HepG2 (cell line): ENCODE results near the gene CROCC. TPM values are rescaled to one million over a fixed set of nuclear protein-coding genes. Genes with fewer than 3 reads are reported as not detected.

Experiments
- AFF4 ChIP-seq: sonication (generic); formaldehyde crosslinking; IDR thresholded peaks from 2 replicates; pipeline ENCODE4 v1.4.0; 2020; ENCODE audit warnings: missing genetic modification reagents
- HMGXB4 ChIP-seq, 2 experiments: sonication (generic) in 1 of 2; formaldehyde crosslinking in 1 of 2; IDR thresholded peaks; 2 replicates each; pipeline versions ENCODE4 v1.4.0 to v1.6.1; 2018 to 2020; ENCODE audit warnings: missing genetic modification reagents in 2 of 2, borderline replicate concordance in 1 of 2, low read depth in 1 of 2, mild to moderate bottlenecking in 1 of 2, missing biosample characterization in 1 of 2
- MYC ChIP-seq: sonication (generic); formaldehyde crosslinking; IDR thresholded peaks from 2 replicates; pipeline ENCODE4 v1.9.0; 2021; ENCODE audit warnings: missing genetic modification reagents, borderline replicate concordance
- NFE2L1 ChIP-seq: sonication (generic); formaldehyde crosslinking; IDR thresholded peaks from 2 replicates; pipeline ENCODE4 v1.4.0; 2020; ENCODE audit warnings: missing genetic modification reagents, mild to moderate bottlenecking, borderline replicate concordance
- PCBP2 ChIP-seq: fragments of 200-400 bp; formaldehyde crosslinking; optimal IDR thresholded peaks from 2 replicates; pipeline ENCODE3; 2018; ENCODE audit warnings: low read length, low read depth; ENCODE audit not compliant: poor library complexity, severe bottlenecking
- SAP130 ChIP-seq: IDR thresholded peaks from 2 replicates; pipeline ENCODE4 v1.6.1; 2016; ENCODE audit warnings: low read depth
- TFAP4 ChIP-seq: sonication (generic); IDR thresholded peaks from 2 replicates; pipeline ENCODE4 v1.6.1; 2016; ENCODE audit warnings: low read depth, borderline replicate concordance
- ZNF331 ChIP-seq: sonication (generic); formaldehyde crosslinking; IDR thresholded peaks from 2 replicates; pipeline ENCODE4 v1.4.0; 2020; ENCODE audit warnings: missing genetic modification reagents
- ZNF33B ChIP-seq: sonication (generic); formaldehyde crosslinking; IDR thresholded peaks from 2 replicates; pipeline ENCODE4 v1.5.1; 2020; ENCODE audit warnings: mild to moderate bottlenecking, missing genetic modification reagents
- polyA plus RNA-seq, 8 experiments: library from polyadenylated mRNA; depleted of rRNA in 3 of 8; stranded (reverse) in 7 of 8; unstranded in 1 of 8; fragments of >200 nt; fragmentation: Illumina TruSeq in 4 of 8; extraction: Trizol in 4 of 8; gene quantifications; 2 replicates each; pipeline versions ENCODE4 v1.2.1 to v1.2.3, GENCODE V29; 2011 to 2016; ENCODE audit warnings: low read depth in 4 of 8, missing spikeins in 1 of 8, mixed read lengths in 1 of 8; ENCODE audit not compliant: insufficient read depth in 1 of 8
- total RNA-seq, 5 experiments: library from RNA; depleted of rRNA; stranded (reverse); fragments of >200 nt; fragmentation: Illumina TruSeq; extraction: Trizol; gene quantifications; 2 replicates each; pipeline ENCODE4 v1.2.3, GENCODE V29; 2016; ENCODE audit warnings: low read depth in 1 of 5
- TF ChIP-seq, protein P1 (sequence below): sonication (generic); formaldehyde crosslinking; IDR thresholded peaks from 2 replicates; pipeline ENCODE4 v1.4.0; 2020; ENCODE audit warnings: missing genetic modification reagents

The CROCC gene
- total and polyA plus RNA-seq, 2 of the 13 experiments (the other 11 are each of a cell fraction or from before 2014, with no cell fraction given) = 7.8 to 15.5 TPM

- TF ChIP-seq ZNF331 (CRISPR knock-in tag) (0 out of 2 replicates have a peak, but pooled peaks have one; percentile 28), TFAP4 (peak; percentile 15; the same call in 1 of the 2 replicates), MYC (peak; percentile 83), AFF4 (CRISPR knock-in tag) (no peak), ZNF33B (CRISPR knock-in tag) (no peak), NFE2L1 (no peak), HMGXB4 (CRISPR knock-in tag; IDR thresholded peaks at IDR 0.05; ENCODE audit: borderline replicate concordance in 1 of 2, low read depth in 1 of 2) (peak; percentile 54 to 85), SAP130 (peak; percentile 57), PCBP2 (no peak)
- TF ChIP-seq, protein P1, sequence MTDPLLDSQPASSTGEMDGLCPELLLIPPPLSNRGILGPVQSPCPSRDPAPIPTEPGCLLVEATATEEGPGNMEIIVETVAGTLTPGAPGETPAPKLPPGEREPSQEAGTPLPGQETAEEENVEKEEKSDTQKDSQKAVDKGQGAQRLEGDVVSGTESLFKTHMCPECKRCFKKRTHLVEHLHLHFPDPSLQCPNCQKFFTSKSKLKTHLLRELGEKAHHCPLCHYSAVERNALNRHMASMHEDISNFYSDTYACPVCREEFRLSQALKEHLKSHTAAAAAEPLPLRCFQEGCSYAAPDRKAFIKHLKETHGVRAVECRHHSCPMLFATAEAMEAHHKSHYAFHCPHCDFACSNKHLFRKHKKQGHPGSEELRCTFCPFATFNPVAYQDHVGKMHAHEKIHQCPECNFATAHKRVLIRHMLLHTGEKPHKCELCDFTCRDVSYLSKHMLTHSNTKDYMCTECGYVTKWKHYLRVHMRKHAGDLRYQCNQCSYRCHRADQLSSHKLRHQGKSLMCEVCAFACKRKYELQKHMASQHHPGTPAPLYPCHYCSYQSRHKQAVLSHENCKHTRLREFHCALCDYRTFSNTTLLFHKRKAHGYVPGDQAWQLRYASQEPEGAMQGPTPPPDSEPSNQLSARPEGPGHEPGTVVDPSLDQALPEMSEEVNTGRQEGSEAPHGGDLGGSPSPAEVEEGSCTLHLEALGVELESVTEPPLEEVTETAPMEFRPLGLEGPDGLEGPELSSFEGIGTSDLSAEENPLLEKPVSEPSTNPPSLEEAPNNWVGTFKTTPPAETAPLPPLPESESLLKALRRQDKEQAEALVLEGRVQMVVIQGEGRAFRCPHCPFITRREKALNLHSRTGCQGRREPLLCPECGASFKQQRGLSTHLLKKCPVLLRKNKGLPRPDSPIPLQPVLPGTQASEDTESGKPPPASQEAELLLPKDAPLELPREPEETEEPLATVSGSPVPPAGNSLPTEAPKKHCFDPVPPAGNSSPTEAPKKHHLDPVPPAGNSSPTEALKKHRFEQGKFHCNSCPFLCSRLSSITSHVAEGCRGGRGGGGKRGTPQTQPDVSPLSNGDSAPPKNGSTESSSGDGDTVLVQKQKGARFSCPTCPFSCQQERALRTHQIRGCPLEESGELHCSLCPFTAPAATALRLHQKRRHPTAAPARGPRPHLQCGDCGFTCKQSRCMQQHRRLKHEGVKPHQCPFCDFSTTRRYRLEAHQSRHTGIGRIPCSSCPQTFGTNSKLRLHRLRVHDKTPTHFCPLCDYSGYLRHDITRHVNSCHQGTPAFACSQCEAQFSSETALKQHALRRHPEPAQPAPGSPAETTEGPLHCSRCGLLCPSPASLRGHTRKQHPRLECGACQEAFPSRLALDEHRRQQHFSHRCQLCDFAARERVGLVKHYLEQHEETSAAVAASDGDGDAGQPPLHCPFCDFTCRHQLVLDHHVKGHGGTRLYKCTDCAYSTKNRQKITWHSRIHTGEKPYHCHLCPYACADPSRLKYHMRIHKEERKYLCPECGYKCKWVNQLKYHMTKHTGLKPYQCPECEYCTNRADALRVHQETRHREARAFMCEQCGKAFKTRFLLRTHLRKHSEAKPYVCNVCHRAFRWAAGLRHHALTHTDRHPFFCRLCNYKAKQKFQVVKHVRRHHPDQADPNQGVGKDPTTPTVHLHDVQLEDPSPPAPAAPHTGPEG = no peak
Measured at GRCh38 chr1:16960560-16961296, 39.0 kb downstream of the CROCC start (continued).
